Measurements from ENCODE around the gene MAD1L1. TPM values are rescaled to one million over a fixed set of nuclear protein-coding genes. Genes with fewer than 3 reads are reported as not detected.
"Not testable (repeated sequence)": the region's sequence is repeated elsewhere in the genome, so short reads cannot be mapped to it uniquely, and the experiment has no call there.

Gene MAD1L1
- total RNA-seq, 2 donors from 2014 or later: 18.9 to 24.9 TPM

DNA sequence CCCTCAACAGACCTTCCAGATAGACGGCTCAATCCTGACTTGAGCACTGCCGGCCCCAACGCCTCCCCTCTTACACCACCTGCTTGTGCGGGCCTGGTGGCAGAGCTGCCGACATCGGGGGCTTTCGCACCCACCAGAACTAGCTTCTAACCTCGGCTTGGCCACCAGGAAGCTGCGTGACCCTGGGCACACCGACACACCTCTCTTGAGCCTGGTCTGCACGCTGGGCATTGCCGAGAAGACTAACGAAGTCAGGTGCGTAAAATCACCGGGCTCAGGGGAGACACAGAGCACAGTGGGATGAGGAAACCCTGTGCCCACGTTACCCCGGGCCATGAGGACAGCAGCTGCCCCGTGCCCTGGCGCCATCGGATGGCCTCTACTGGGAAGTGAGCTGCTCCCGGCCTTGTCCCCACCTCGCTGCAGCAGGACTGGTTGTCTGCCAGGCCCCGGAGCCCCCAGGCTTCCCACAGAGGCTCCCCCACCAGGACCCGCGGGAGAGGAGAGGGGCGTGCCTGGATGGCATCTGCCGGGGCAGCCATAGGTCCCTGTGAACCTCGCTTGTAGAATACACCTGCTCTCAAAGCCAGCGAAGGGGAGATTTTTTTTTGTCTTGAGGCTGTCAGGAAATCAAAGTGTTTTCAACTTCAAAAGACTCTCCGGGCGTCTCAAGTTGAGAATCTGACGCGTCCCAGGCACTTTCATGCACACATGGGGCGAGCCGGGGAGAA, 408.4 kb downstream of the MAD1L1 start:
- DNase-seq; ATAC-seq; intact Hi-C loops (cut with DNase I): not testable (repeated sequence)

DNA sequence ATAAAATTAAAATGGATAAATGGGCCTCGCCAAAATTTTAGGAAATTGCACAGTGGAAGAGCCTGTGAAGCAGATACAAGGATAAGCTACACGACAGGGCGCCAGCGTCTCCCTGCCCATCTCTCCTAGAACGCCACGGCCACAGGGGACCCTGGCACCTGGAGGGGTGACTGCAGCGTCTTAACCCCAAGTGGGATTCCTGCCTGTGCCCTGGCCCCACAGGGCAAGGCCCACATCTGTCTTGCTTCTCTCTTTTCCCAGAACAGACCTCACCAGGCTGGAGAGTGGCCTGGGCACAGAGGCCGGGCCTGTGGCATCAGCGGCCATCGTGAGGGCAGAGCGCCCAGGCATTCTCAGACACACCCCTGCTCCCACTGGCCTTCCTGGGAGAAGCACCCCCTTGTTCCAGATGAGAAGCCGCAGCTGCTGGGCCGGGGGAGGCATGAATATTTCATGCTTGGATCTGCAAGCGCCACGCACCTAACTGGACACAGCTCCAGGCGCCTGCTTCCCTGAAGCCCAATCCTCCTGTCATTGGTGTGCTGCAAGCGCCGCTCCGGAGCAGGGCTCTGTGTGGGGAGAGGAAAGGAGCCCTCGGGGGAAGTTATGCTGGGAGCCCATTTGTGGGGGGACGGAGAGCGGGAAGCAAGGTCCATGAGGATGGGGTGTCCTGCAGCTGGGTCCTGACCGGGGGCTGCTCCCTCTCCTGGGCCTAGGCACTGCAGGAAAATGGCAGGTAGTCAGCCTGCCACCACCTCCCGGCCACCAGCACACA, 409.2 kb downstream of the MAD1L1 start:
- DNase-seq: no peak
- intact Hi-C loops (cut with DNase I): no loop called here

DNA sequence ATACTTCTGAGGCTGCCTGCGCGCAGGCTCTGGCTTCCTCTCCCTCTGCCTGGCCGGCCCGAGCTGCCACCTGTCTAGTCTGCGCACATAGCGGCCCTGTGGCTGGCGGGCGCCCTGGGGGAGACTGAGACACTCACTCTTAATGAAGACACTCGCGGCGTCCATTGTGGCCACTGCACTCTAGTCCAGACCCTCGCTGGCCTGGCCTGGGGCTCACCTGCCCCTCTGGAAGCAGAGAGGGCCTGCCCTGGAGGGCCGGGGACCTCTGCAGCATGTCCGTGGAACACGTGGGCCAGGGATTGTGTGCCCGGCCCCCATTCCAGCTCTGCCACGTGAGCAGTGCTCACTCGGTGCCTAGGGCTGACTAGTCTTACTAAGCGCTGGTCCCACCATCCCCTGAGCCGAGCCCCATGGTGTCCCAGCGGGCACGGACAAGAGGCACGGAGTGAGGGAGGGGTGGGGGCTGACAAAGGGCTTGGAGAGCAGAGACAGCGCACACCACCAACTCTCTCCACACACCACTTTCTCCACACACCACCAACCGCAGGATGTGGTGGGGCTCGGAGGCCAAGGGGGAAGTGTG, 413.4 kb downstream of the MAD1L1 start:
- intact Hi-C loops (cut with DNase I): no loop called here
- no peak for ATAC-seq
- DNase-seq: no peak

More for the DNA sequence above, 409.2 kb downstream of the MAD1L1 start:
- ATAC-seq: no peak

DNA sequence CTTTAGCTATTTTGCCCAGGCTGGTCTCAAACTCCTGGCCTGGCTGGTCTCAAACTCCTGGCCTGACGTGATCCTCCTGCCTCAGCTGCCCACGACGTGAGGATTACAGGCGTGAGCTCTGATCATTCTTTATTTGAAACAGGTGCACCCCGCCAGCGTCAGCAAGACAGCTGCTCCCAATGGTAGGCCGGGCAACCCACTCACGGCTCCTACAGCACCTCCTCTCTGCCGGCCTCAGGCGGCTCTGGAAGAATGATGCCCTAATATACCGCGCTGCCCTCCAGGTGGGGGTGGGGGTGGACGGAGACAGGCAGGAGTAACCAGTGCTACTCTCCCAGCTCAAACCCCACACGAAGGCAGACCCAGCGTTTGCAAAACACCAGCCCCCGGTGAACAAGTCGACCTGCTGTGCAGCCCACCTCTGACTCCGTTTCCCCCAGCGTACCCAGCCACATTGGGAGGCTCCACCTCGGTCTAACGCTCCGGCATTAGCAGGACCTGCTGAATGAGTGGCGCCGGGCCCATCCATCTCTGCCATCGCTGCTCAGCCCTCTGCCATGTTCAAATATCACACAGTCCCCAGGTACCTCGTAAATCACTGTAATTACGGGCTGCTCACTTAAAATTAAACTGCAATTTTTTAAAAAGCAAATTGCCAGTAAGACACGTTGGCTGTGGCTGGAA, 414.0 kb downstream of the MAD1L1 start:
- no peak for ATAC-seq
- DNase-seq: no peak
- intact Hi-C loops (cut with DNase I): no loop called here

DNA sequence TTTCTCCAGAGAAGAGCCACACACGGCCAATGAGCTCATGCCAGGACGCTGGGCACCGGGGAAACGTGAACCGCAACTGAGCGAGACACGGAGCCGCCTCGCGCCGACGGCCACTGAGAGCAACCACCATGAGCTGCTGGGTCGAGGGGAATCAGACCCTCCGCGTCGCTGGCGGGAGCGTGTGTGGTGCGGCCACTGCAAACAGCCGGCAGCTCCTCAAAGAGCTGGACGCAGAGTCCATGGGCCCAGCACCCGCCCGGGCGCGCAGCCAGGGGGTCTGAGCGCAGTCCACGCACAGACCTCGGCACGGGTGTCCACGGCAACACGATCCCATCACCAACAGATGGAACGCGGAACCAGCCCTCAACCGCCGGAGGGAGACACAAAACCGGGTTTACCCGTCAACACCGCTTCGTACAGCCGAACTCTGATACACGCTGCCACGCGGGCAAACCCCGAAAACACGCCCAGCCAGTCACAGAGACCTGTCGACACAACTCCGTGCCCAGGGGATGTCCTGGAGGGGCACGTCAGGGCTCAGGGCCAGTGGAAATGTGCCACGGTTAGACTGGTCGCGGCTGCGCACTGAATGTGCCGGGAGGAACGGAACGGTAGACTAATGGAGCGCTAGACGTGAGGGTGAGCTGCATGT, 415.6 kb downstream of the MAD1L1 start:
- ATAC-seq (no peak), DNase-seq (no peak)
- intact Hi-C loops (cut with DNase I): no loop called here

DNA sequence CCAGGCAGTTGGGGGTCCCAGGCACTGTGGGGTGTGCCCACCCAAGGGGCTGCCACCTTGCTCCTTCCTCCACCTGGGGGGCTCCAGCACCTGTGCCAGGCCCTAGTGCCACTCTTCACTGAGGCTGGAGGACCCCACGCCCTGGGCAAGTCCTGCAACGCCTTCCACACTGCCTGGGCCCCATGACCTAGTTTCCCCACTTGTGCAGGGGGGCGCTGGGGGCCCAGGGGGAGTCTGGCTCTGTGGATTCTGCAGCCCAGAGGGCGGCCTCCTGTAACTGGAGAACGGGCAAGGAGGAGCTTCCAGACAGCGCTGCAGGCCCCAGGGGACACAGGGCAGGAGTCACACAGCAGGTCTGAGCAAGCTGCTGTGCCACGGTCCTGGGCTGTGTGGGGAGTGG, 416.3 kb downstream of the MAD1L1 start:
- intact Hi-C loops (cut with DNase I); DNase-seq: not testable (repeated sequence)
- peak in 1 of 2 donors; percentile 23 for ATAC-seq

DNA sequence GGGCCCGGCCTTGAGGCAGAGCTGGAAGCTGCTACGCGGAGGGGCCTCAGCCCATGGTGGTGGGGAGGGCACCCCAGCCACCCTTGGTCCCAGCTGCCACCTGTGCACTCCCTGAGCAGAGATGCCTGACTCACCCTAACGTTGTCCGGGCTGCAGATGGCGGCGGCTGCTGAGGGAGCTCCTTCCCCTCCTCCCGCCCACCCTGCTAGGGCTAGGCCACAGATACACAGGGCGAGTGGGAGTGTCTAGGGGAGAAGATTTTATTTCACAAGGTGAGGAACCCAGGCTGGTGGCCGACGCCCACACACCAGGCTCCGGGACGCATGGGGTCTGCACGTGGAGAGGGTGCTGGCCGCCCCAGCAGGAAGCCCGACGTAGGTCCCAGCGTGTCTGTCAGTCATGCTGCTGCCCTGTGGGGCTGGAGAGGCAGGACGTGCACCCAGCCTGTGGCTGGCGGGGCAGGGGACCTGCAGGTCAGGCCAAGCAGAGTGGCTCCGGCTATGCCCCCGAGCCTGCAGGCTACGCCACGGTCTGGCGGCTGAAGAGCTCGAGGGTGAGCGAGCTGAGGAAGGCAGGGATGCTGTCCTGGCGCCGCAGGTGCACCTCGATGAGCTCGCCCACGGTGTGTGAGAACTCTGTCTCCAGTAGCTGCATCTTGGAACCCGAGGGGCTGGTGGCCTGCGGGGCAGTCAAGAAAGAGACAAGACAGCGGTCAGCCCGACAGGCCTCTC, 417.0 kb downstream of the MAD1L1 start:
- ATAC-seq; intact Hi-C loops (cut with DNase I); DNase-seq: not testable (repeated sequence)

DNA sequence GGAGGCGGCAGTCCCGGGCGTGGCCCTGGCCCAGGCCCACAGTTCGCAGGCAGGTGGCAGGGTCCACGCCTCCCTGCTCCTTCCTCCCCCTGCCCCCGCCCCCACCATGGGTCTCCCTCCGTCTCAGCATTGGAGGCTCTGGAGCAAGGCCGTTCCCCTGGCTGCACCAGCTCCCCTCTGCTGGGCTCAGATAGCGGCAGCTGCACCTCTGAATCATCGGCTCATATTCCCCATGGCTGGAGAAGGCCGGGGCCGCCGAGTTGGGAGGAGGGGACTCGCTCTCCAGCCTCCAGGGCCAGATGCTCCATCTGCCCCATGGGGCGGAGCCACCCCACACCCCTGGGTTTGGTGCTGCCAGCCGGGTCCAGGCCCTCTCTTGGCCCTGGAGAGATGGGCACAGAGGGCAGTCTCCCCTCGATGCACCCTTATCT, 417.7 kb downstream of the MAD1L1 start:
- intact Hi-C loops (cut with DNase I): no loop called here
- no peak for DNase-seq

DNA sequence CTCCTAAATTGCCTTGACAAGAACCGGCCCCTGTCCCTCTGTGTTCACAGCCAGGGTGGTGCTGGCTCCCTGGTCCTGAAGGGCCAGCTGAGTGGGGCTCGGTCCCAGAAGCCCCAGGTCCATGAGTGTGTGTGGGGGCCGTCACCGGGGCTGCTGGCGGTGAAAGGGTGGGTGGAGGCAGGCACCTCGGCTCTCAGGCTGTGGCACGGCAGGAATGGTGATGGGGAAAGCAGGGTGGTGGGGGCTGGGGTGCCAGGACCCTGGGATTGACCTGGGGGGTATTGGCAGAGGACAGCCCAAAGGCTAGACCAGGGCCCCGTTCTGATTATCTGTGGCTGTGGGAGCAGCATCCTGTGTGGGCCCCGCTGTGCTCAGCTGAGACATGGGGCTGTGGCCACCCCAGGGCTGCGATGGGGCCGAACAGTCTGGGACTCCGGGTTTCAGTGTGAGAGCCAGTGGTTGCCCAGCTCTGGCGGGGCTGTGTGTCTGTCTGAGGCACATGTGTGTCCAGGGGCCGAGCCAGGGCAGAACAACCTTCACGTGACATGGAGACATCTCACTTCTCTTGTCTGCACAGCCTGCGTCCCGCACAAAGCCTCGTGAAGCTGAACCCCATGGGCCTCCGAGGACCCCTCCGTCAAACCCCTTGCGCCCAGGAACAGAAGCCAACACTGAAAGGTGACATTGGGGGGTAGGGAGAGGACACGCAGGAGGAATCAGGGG, 418.5 kb downstream of the MAD1L1 start:
- no peak for ATAC-seq
- intact Hi-C loops (cut with DNase I): no loop called here
- DNase-seq: no peak

More for the DNA sequence above, 417.7 kb downstream of the MAD1L1 start:
- no peak for ATAC-seq

DNA sequence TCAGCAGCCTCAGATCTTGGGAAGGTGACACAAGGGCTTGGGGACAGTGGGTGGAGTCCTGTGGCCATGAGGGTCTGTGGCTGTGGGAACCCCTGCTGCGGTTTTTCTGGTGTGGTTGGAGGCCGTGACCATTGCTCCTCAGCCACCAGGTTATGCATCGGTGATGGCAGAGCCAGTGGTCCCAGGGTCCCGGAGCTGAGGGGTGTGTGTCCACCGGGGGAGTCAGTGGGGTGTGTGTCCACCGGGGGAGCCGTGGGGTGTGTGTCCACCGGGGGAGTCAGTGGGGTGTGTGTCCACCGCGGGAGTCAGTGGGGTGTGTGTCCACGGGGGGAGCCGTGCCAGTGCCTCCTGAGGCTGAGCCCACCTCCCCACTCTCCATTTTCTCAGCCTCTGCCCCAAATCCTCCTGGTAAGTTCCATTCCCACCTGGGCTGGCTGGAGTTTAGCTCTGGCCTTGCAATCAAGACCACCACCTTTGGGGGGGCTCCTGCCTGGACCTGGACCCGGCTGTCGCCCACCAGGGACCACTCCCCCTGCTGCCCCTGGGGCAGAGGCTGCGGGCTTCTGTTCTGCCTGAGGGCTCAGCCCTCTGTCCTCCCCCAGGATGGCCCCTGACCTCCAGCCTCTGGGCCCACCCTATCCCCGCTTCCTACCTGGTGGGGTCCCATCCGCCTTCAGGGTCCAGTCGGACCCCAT, 419.2 kb downstream of the MAD1L1 start:
- intact Hi-C loops (cut with DNase I): no loop called here
- ATAC-seq (no peak), DNase-seq (no peak)

DNA sequence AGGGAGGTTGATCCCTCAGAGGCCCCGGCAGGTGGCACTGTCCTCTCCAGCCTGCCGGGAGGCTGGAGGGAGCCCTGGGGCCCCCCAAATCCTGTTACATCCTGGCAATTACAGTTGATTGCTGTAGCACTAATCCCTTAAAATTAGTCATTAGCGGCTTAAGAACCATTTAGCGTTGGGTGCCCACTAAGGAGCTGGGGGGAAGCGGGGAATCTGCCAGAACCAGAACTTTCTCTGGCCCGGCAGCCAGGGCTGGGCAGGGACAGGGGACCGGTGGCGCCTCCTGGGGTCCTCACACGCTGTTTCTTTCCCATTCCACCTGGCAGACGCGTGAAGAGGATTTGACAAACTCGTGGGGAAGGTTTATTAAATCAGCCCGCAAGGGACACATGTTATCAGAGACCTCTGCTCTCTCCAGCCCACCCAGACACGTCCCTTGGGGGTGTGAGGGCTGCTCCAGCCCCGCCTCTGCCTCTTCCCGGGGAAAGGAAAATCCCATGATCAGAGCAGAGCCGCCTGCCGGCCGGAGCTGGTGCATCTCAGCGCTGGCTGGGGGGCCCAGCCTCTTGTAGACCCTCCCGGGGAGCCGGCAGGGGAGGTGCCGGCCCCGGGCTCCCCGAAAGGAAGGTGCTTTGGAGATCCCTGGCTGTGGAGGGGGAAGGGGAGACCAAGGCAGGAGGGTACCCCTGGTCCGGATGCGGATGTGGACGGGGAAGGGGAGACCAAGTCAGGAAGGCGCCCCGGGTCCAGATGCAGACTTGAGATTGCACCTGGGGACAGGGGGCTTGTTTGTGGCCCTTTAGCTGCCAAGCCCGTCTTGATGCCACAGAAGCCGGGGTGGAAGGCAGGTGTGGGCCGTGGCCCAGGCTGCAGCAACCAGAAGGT, 420.0 kb downstream of the MAD1L1 start:
- ATAC-seq (no peak), DNase-seq (no peak)
- intact Hi-C loops (cut with DNase I): no loop called here

DNA sequence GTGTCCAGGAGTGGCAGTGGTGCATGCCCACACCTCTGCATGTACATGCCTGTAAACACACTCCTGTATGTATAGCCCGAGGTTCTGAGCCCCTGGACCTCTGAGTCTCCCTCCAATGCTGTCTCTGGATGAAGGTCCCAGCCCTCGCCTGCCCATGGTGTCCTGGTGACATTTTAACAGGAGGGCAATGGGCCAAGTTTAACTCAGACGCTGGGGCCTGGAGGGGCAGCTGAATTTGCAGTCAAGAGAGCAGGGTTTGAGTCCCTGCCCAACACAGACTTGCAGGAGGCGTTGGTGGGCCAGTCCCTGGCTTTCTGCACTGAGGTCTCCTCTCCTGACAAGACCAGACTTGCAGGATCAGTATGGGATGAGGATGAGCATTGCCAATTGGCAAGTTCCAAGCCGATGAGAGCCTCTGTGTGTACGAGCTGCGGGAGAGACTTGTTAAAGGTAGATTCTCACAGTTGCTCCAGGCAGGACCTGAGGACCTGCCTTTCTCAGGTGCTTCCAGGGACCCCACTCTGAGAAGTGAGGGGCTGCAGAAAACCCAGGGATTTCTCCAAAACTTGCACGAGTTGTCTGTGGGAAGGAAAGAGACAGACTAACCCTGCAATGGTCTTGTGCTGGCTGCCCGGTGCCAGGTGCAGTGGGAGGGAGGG, 420.8 kb downstream of the MAD1L1 start:
- no peak for DNase-seq
- intact Hi-C loops (cut with DNase I): no loop called here
- ATAC-seq: no peak

DNA sequence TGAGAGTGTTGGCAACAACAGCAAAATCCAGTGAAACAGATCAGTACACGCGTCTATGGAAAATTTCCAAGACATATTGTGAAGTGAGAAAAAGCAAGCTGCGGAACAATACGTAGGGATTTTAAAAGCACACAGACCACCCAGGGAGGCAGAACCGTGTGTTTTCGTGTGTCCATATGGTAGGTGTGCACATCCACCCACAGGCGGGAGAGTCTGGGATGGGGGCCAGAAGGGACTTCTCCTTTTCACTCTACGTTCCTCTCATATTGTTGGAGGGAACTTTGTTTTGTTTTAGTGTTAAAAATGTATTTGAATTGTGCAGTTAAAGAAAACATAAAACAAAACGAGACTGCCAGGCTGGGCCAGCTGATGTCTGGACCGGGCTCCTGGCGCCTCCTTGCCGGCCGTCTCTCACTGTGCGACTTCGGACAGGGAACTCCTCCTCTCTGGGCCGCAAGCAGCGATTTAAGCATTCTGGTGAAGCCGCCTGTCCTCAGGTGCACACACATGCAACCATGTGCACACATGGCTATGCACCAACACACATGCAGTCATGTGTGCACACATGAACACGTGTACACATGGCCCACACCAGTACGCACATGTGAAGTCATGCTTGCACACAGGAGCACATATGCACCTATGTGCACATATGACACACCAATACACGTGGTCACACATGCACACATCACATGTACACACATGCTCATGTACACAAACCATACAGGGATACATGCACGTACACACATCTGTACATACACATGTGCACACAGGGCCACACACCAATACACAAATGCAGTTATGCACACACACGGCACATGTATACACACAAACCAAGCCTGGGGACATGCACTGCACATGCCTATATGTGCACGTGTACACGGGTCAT, 421.5 kb downstream of the MAD1L1 start:
- intact Hi-C loops (cut with DNase I): no loop called here
- no peak for ATAC-seq
- DNase-seq: no peak

DNA sequence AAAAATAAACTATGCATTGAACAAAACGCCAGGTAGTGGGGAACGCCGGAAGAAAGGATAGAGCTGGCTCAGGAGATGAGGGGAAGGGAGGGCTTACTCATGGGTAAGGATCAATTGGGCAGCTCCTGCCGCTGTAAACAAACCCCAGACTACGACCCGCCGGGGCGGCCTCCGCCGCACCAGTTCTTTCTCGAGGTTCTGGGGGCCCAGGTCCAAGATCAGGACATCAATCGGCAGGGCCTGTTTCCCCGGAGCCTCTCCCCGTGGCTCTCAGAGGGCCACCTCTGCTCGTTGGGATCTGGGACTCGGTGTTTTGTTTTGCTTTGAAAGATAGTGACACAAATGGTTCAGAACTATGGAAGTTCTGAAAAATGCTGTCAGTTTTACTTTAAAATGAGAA, 422.2 kb downstream of the MAD1L1 start:
- no peak for ATAC-seq
- intact Hi-C loops (cut with DNase I): no loop called here
- no peak for DNase-seq
